Thoracic aorta (tissue), 2 donors: ENCODE measurements around the gene ZNF436. TPM values are rescaled to one million over a fixed set of nuclear protein-coding genes. Genes with fewer than 3 reads are reported as not detected.

Source experiments
- ATAC-seq: fragments of 150-250 bp; one replicate; pipeline ENCODE4 v1.8.0; 2017; ENCODE audit warnings: low read depth; ENCODE audit not compliant: insufficient number of reproducible peaks, low FRiP score
- DNase-seq: peaks from one replicate; pipeline ENCODE4 v3.0.0-alpha.2; 2020; ENCODE audit warnings: low spot score
- H3K27ac ChIP-seq, 2 donors: fragments of 200-600 bp; sonication (generic); 1 replicate in 1 of 2; 2 replicates in 1 of 2; pipeline ENCODE4 v1.5.1; 2016; ENCODE audit warnings: mild to moderate bottlenecking in 2 of 2, moderate library complexity in 2 of 2
- H3K27me3 ChIP-seq: fragments of 200-600 bp; sonication (generic); replicated peaks from 2 replicates; pipeline ENCODE4 v1.6.0; 2016; ENCODE audit warnings: mild to moderate bottlenecking; ENCODE audit not compliant: insufficient read depth
- H3K36me3 ChIP-seq: fragments of 200-600 bp; sonication (generic); one replicate; pipeline ENCODE4 v1.5.1; 2016
- H3K4me1 ChIP-seq, 2 donors: fragments of 200-600 bp; sonication (generic); 1 replicate in 1 of 2; 2 replicates in 1 of 2; pipeline versions ENCODE4 v1.5.1 to v1.6.0; 2016; ENCODE audit warnings: low read depth in 2 of 2, mild to moderate bottlenecking in 1 of 2; ENCODE audit not compliant: control insufficient read depth in 1 of 2
- H3K4me3 ChIP-seq: fragments of 200-600 bp; sonication (generic); 2 replicates; pipeline ENCODE4 v1.5.1; 2016; ENCODE audit warnings: mild to moderate bottlenecking
- H3K9me3 ChIP-seq: fragments of 200-600 bp; sonication (generic); 2 replicates; pipeline ENCODE4 v1.5.1; 2016
- CTCF ChIP-seq: fragments of 200-600 bp; sonication (generic); IDR thresholded peaks from one replicate; pipeline ENCODE4 v1.5.1; 2019; ENCODE audit warnings: antibody characterized with exemption
- total RNA-seq, 2 donors: library from RNA; depleted of rRNA; stranded (reverse); fragments of >200 nt; gene quantifications; one replicate each; pipeline versions ENCODE4 v1.1.0 to v1.2.3, GENCODE V29; 2016

Gene ZNF436
- total RNA-seq, 2 donors from 2014 or later: 9.3 to 17.6 TPM

- Histone ChIP-seq H3K36me3 (peaks cover 32% of the 10 kb centered on the region), H3K4me3 (no peak overlapping the region), H3K4me1 (peaks cover 15 to 34% of the 10 kb centered on the region in 2 donors), H3K27ac (no peak overlapping the region), H3K9me3 (peaks cover 20% of the 10 kb centered on the region), H3K27me3 (no peaks in the 10 kb centered on the region)
- TF ChIP-seq CTCF: no peak
- no peak for DNase-seq
- no peak for ATAC-seq
These were observed 7.4 kb downstream of the ZNF436 start for GRCh38 chr1:23362218-23362713.

- DNase-seq (no peak), ATAC-seq (no peak)
- Histone ChIP-seq H3K4me1 (peaks cover 19 to 30% of the 10 kb centered on the region in 2 donors), H3K27ac (peak overlapping the region; percentile 24 to 35), H3K4me3 (no peak overlapping the region), H3K9me3 (peaks cover 20% of the 10 kb centered on the region), H3K27me3 (no peaks in the 10 kb centered on the region), H3K36me3 (peaks cover 29% of the 10 kb centered on the region)
- no peak for TF ChIP-seq CTCF
These were observed 11.2 kb downstream of the ZNF436 start for GRCh38 chr1:23358310-23358875.

GRCh38 chr1:23357138-23357908 is 12.3 kb downstream of the ZNF436 start:
- DNase-seq (no peak), ATAC-seq (no peak)
- H3K4me3 ChIP-seq: no peak overlapping the region
- peaks cover 19% of the 10 kb centered on the region for H3K36me3 ChIP-seq
- H3K27ac ChIP-seq: peak overlapping the region in 1 of 2 donors; percentile 34
- peaks cover 19 to 30% of the 10 kb centered on the region in 2 donors for H3K4me1 ChIP-seq
- H3K9me3 ChIP-seq: peaks cover 13% of the 10 kb centered on the region
- no peak for TF ChIP-seq CTCF
- H3K27me3 ChIP-seq: no peaks in the 10 kb centered on the region

- Histone ChIP-seq H3K27ac (no peak overlapping the region), H3K9me3 (peaks cover 6% of the 10 kb centered on the region), H3K4me3 (no peak overlapping the region), H3K4me1 (peaks cover 19 to 30% of the 10 kb centered on the region in 2 donors), H3K36me3 (peaks cover 11% of the 10 kb centered on the region), H3K27me3 (no peaks in the 10 kb centered on the region)
- DNase-seq (no peak), ATAC-seq (no peak)
- no peak for TF ChIP-seq CTCF
These were observed 13.0 kb downstream of the ZNF436 start for GRCh38 chr1:23356471-23357137.

GRCh38 chr1:23354245-23354644 is 15.4 kb downstream of the ZNF436 start:
- H3K27me3 ChIP-seq: no peaks in the 10 kb centered on the region
- no peak for DNase-seq
- H3K9me3 ChIP-seq: no peaks in the 10 kb centered on the region
- TF ChIP-seq CTCF: no peak
- H3K4me3 ChIP-seq: no peak overlapping the region
- no peak for ATAC-seq
- no peaks in the 10 kb centered on the region for H3K36me3 ChIP-seq
- H3K4me1 ChIP-seq: peaks cover 19 to 30% of the 10 kb centered on the region in 2 donors
- H3K27ac ChIP-seq: no peak overlapping the region
